Neural progenitor cell (in vitro differentiated cells): ENCODE results near the gene DOK7. TPM values are rescaled to one million over a fixed set of nuclear protein-coding genes. Genes with fewer than 3 reads are reported as not detected.
A peak's percentile ranks its signal among the peaks of the same experiment; 100 is the strongest.

Experiments
- DNase-seq: peaks from one replicate; pipeline ENCODE4 v3.0.0-alpha.2; 2016; ENCODE audit warnings: low spot score
- H2AFZ ChIP-seq: fragments of 200-600 bp; sonication (generic); replicated peaks from 2 replicates; pipeline ENCODE4 v1.6.1; 2016; ENCODE audit warnings: antibody characterized with exemption
- H3F3A ChIP-seq: fragments of 200-600 bp; sonication (generic); 2 replicates; pipeline ENCODE4 v1.6.1; 2016; ENCODE audit warnings: antibody characterized with exemption, low read depth
- H3K27ac ChIP-seq: fragments of 200-600 bp; sonication (generic); 2 replicates; pipeline ENCODE4 v1.5.1; 2016; ENCODE audit warnings: mild to moderate bottlenecking
- H3K27me3 ChIP-seq: fragments of 200-600 bp; sonication (generic); 2 replicates; pipeline ENCODE4 v1.6.1; 2016; ENCODE audit warnings: mild to moderate bottlenecking, moderate library complexity
- H3K36me3 ChIP-seq: fragments of 200-600 bp; sonication (generic); 2 replicates; pipeline ENCODE4 v1.5.1; 2016
- H3K4me1 ChIP-seq: fragments of 200-600 bp; sonication (generic); 2 replicates; pipeline ENCODE4 v1.6.1; 2016; ENCODE audit warnings: mixed run types
- H3K4me2 ChIP-seq: fragments of 200-600 bp; sonication (generic); 2 replicates; pipeline ENCODE4 v1.6.1; 2016
- H3K4me3 ChIP-seq: fragments of 200-600 bp; sonication (generic); 2 replicates; pipeline ENCODE4 v1.5.1; 2016
- H3K79me2 ChIP-seq: fragments of 200-600 bp; sonication (generic); 2 replicates; pipeline ENCODE4 v1.6.1; 2016; ENCODE audit warnings: low read depth
- H3K9ac ChIP-seq: fragments of 200-600 bp; sonication (generic); 2 replicates; pipeline ENCODE4 v1.6.1; 2016
- H3K9me3 ChIP-seq: fragments of 200-600 bp; sonication (generic); 2 replicates; pipeline ENCODE4 v1.5.1; 2016; ENCODE audit warnings: low read depth
- H4K20me1 ChIP-seq: fragments of 200-600 bp; sonication (generic); 2 replicates; pipeline ENCODE4 v1.6.1; 2016; ENCODE audit warnings: low read depth
- H3K27ac Mint-ChIP-seq: 3 replicates; pipeline ENCODE4 v1.8.0; 2021; ENCODE audit warnings: mixed read lengths
- H3K27me3 Mint-ChIP-seq: 2 replicates; pipeline ENCODE4 v1.8.0; 2022; ENCODE audit warnings: low read depth, mild to moderate bottlenecking, inconsistent platforms, moderate library complexity, mixed read lengths; ENCODE audit not compliant: insufficient read depth
- H3K36me3 Mint-ChIP-seq: 3 replicates; pipeline ENCODE4 v1.8.0; 2021; ENCODE audit warnings: mixed read lengths
- H3K4me1 Mint-ChIP-seq: 3 replicates; pipeline ENCODE4 v1.8.0; 2021; ENCODE audit warnings: mixed read lengths
- H3K4me3 Mint-ChIP-seq: 3 replicates; pipeline ENCODE4 v1.8.0; 2021; ENCODE audit warnings: mild to moderate bottlenecking, moderate library complexity, mixed read lengths
- H3K9me3 Mint-ChIP-seq: 3 replicates; pipeline ENCODE4 v1.8.0; 2020; ENCODE audit warnings: mixed read lengths
- EZH2 ChIP-seq: fragments of 200-600 bp; sonication (generic); IDR thresholded peaks from 2 replicates; pipeline ENCODE4 v1.6.1; 2017; ENCODE audit warnings: antibody characterized with exemption, mild to moderate bottlenecking, moderate library complexity
- EZH2phosphoT487 ChIP-seq: fragments of 200-600 bp; sonication (generic); IDR thresholded peaks from 2 replicates; pipeline ENCODE4 v1.6.1; 2017; ENCODE audit warnings: antibody characterized with exemption
- total RNA-seq: library from RNA; depleted of rRNA; stranded (reverse); fragments of >200 nt; gene quantifications from 2 replicates; pipeline ENCODE4 v1.2.3, GENCODE V29; 2015; ENCODE audit warnings: low replicate concordance
- TF ChIP-seq, protein P1 (sequence below): fragments of 200-600 bp; sonication (generic); IDR thresholded peaks from 2 replicates; pipeline ENCODE4 v1.5.1; 2017; ENCODE audit warnings: antibody characterized with exemption, mild to moderate bottlenecking

DOK7 gene
- total RNA-seq, 1 donor from 2014 or later = not detected

DNA sequence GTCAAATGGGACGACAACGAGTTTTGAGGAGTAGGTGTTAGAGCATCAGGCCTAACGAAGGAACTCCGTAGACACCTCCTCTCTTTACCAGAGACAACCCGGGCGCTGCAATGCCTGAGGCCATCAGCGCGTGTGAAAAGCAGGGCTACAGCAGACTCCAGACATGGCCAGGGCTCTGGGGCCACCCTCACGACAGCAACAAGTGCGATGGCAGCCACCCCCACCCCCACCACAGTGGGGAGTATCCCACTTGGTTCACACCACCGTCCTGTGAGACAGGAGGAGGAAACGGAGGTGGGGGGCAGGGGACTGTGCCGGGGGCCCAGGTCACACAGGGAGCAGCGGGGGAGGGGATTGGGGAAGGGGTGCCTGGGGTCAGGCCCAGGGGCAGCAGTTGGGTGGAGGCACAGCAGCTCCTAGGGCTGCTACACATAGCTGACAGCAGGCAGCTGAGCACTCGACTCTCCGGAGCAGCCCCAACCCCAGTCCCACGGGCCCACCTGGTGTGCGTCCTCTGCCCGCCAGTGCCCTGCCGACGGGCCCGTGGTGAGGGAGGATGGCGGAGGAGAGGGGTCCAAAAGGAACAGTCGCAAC lies 60.6 kb downstream of the DOK7 start:
- Mint-ChIP-seq H3K9me3 (no peaks in the 10 kb centered on the region), H3K27me3 (peaks cover 3% of the 10 kb centered on the region), H3K36me3 (peaks cover 16% of the 10 kb centered on the region), H3K4me3 (no peak overlapping the region), H3K27ac (no peak overlapping the region), H3K4me1 (peaks cover 16% of the 10 kb centered on the region)
- Histone ChIP-seq H3K79me2 (peaks cover 40% of the 10 kb centered on the region), H3K4me2 (no peak overlapping the region), H3K4me3 (no peak overlapping the region), H4K20me1 (peaks cover 80% of the 10 kb centered on the region), H3K27me3 (no peaks in the 10 kb centered on the region), H3K4me1 (peaks cover 3% of the 10 kb centered on the region), H3F3A (no peaks in the 10 kb centered on the region), H3K27ac (no peak overlapping the region), H2AFZ (no peak overlapping the region), H3K9me3 (no peaks in the 10 kb centered on the region), H3K9ac (no peak overlapping the region), H3K36me3 (no peaks in the 10 kb centered on the region)
- no peak for DNase-seq
- TF ChIP-seq, protein P1, sequence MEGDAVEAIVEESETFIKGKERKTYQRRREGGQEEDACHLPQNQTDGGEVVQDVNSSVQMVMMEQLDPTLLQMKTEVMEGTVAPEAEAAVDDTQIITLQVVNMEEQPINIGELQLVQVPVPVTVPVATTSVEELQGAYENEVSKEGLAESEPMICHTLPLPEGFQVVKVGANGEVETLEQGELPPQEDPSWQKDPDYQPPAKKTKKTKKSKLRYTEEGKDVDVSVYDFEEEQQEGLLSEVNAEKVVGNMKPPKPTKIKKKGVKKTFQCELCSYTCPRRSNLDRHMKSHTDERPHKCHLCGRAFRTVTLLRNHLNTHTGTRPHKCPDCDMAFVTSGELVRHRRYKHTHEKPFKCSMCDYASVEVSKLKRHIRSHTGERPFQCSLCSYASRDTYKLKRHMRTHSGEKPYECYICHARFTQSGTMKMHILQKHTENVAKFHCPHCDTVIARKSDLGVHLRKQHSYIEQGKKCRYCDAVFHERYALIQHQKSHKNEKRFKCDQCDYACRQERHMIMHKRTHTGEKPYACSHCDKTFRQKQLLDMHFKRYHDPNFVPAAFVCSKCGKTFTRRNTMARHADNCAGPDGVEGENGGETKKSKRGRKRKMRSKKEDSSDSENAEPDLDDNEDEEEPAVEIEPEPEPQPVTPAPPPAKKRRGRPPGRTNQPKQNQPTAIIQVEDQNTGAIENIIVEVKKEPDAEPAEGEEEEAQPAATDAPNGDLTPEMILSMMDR = no peak
- TF ChIP-seq EZH2phosphoT487 = no peak
- no peak for TF ChIP-seq EZH2

DNA sequence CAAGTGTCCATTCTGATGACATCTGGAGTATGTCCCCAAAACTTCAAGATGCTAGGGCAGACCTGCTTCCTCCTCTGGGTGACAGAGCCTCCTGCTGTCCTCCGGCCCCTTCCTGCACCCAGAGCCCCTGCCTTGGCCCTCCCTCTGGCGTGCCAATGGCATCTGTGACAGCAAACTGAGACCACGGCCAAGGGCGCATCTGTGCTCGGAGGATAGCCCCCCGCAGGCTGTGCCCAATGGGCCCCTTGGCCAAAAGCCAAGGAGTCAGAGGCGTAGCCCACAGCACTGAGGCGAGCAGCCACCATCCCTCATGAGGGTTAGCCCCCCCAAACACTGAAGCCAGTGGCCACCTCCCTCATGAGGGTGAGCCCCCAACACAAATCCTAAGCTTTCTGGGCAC lies 61.2 kb downstream of the DOK7 start:
- Histone ChIP-seq H3K9ac (no peak overlapping the region), H3K27me3 (no peaks in the 10 kb centered on the region), H3K4me2 (no peak overlapping the region), H4K20me1 (peaks cover 82% of the 10 kb centered on the region), H3K4me3 (no peak overlapping the region), H3K4me1 (peaks cover 3% of the 10 kb centered on the region), H3K27ac (no peak overlapping the region), H3K9me3 (no peaks in the 10 kb centered on the region), H3F3A (no peaks in the 10 kb centered on the region), H2AFZ (no peak overlapping the region), H3K36me3 (no peaks in the 10 kb centered on the region), H3K79me2 (peaks cover 46% of the 10 kb centered on the region)
- H3K9me3 Mint-ChIP-seq = no peaks in the 10 kb centered on the region
- TF ChIP-seq EZH2 = no peak
- TF ChIP-seq, protein P1 = no peak
- no peak for TF ChIP-seq EZH2phosphoT487
- peaks cover 16% of the 10 kb centered on the region for H3K36me3 Mint-ChIP-seq
- peaks cover 16% of the 10 kb centered on the region for H3K4me1 Mint-ChIP-seq
- H3K27ac Mint-ChIP-seq = no peak overlapping the region
- no peak for DNase-seq
- no peak overlapping the region for H3K4me3 Mint-ChIP-seq
- peaks cover 3% of the 10 kb centered on the region for H3K27me3 Mint-ChIP-seq

DNA sequence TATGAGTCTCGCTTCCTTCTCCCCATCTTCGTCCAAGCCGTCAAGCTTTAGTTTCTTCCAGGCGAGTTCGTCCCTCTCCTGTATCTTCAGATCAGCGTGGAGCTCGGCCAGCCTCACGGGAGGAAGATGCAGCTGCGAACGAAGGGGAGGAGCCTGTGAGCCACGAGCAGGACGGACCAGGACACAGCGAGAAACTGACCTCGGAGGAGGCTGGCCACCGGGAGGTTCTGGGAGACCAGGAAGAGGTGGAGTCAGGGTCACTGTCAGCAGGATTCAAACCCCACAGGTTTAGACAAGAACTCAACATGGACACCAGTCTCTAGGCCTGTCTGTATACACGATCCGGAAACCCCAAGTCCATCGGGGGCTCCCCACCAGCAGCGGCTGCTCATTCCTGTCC lies 61.8 kb downstream of the DOK7 start:
- no peak overlapping the region for H3K27ac ChIP-seq
- H3F3A ChIP-seq = no peaks in the 10 kb centered on the region
- H3K4me1 Mint-ChIP-seq = peaks cover 21% of the 10 kb centered on the region
- H3K4me1 ChIP-seq = peaks cover 3% of the 10 kb centered on the region
- no peaks in the 10 kb centered on the region for H3K9me3 ChIP-seq
- peaks cover 52% of the 10 kb centered on the region for H3K79me2 ChIP-seq
- TF ChIP-seq, protein P1 = no peak
- no peak for TF ChIP-seq EZH2phosphoT487
- TF ChIP-seq EZH2 = no peak
- no peak for DNase-seq
- no peaks in the 10 kb centered on the region for H3K27me3 ChIP-seq
- H3K9ac ChIP-seq = no peak overlapping the region
- no peaks in the 10 kb centered on the region for H3K9me3 Mint-ChIP-seq
- H4K20me1 ChIP-seq = peaks cover 88% of the 10 kb centered on the region
- no peak overlapping the region for H3K4me3 Mint-ChIP-seq
- H2AFZ ChIP-seq = no peak overlapping the region
- H3K4me3 ChIP-seq = no peak overlapping the region
- H3K4me2 ChIP-seq = no peak overlapping the region
- peaks cover 15% of the 10 kb centered on the region for H3K36me3 Mint-ChIP-seq
- peak overlapping the region; percentile 63 for H3K27ac Mint-ChIP-seq
- H3K27me3 Mint-ChIP-seq = peaks cover 3% of the 10 kb centered on the region
- no peaks in the 10 kb centered on the region for H3K36me3 ChIP-seq
